Stomach smooth muscle (tissue), 2 donors: ENCODE data around the gene RALGAPA2.

Source experiments
- H3K27ac ChIP-seq: one replicate; pipeline ENCODE4 v1.7.0; 2013; ENCODE audit warnings: mild to moderate bottlenecking, low read length, inconsistent platforms
- H3K27me3 ChIP-seq, 2 donors: one replicate each; pipeline ENCODE4 v1.7.0; 2013; ENCODE audit warnings: low read length in 2 of 2; ENCODE audit not compliant: insufficient read depth in 2 of 2, control insufficient read depth in 1 of 2
- H3K36me3 ChIP-seq, 2 donors: one replicate each; pipeline ENCODE4 v1.7.0; 2013; ENCODE audit warnings: low read length in 2 of 2; ENCODE audit not compliant: control insufficient read depth in 2 of 2, insufficient read depth in 2 of 2
- H3K4me1 ChIP-seq: one replicate; pipeline ENCODE4 v1.7.0; 2013; ENCODE audit warnings: low read length; ENCODE audit not compliant: control insufficient read depth, insufficient read depth
- H3K4me3 ChIP-seq, 2 donors: one replicate each; pipeline ENCODE4 v1.7.0; 2013; ENCODE audit warnings: low read length in 2 of 2
- H3K9ac ChIP-seq, 2 donors: one replicate each; pipeline ENCODE4 v1.7.0; 2013; ENCODE audit warnings: low read length in 2 of 2, mild to moderate bottlenecking in 1 of 2
- H3K9me3 ChIP-seq, 2 donors: one replicate each; pipeline ENCODE4 v1.7.0; 2013; ENCODE audit warnings: low read length in 2 of 2; ENCODE audit not compliant: control insufficient read depth in 2 of 2
- donor health status: healthy.
- donor health status: Pancreatic carcinoma.

RALGAPA2 gene

GRCh38 chr20:20608041-20608440, 104.4 kb downstream of the RALGAPA2 start:
- no peak overlapping the region for H3K9ac ChIP-seq
- H3K9me3 ChIP-seq, result no peaks in the 10 kb centered on the region
- no peaks in the 10 kb centered on the region for H3K27me3 ChIP-seq
- H3K4me1 ChIP-seq, result no peaks in the 10 kb centered on the region
- H3K36me3 ChIP-seq, result no peaks in the 10 kb centered on the region
- H3K27ac ChIP-seq, result no peak overlapping the region
- H3K4me3 ChIP-seq, result no peak overlapping the region

- Histone ChIP-seq H3K9ac (no peak overlapping the region), H3K27ac (no peak overlapping the region), H3K4me3 (no peak overlapping the region), H3K9me3 (no peaks in the 10 kb centered on the region), H3K4me1 (no peaks in the 10 kb centered on the region), H3K27me3 (no peaks in the 10 kb centered on the region), H3K36me3 (no peaks in the 10 kb centered on the region)
Observed at GRCh38 chr20:20606881-20607280, 105.6 kb downstream of the RALGAPA2 start.

GRCh38 chr20:20606050-20606449, 106.4 kb downstream of the RALGAPA2 start:
- H3K4me3 ChIP-seq, result no peak overlapping the region
- no peaks in the 10 kb centered on the region for H3K27me3 ChIP-seq
- H3K36me3 ChIP-seq, result no peaks in the 10 kb centered on the region
- H3K4me1 ChIP-seq, result no peaks in the 10 kb centered on the region
- no peak overlapping the region for H3K9ac ChIP-seq
- no peaks in the 10 kb centered on the region for H3K9me3 ChIP-seq
- no peak overlapping the region for H3K27ac ChIP-seq

- H3K9me3 ChIP-seq, result no peaks in the 10 kb centered on the region
- no peaks in the 10 kb centered on the region for H3K4me1 ChIP-seq
- H3K4me3 ChIP-seq, result no peak overlapping the region
- H3K27me3 ChIP-seq, result no peaks in the 10 kb centered on the region
- H3K36me3 ChIP-seq, result no peaks in the 10 kb centered on the region
- no peak overlapping the region for H3K27ac ChIP-seq
- H3K9ac ChIP-seq, result no peak overlapping the region
Observed at GRCh38 chr20:20604907-20605306, 107.5 kb downstream of the RALGAPA2 start.

GRCh38 chr20:20604357-20604756, 108.1 kb downstream of the RALGAPA2 start:
- Histone ChIP-seq H3K9ac (no peak overlapping the region), H3K27ac (no peak overlapping the region), H3K9me3 (no peaks in the 10 kb centered on the region), H3K4me1 (no peaks in the 10 kb centered on the region), H3K27me3 (no peaks in the 10 kb centered on the region), H3K4me3 (no peak overlapping the region), H3K36me3 (no peaks in the 10 kb centered on the region)

GRCh38 chr20:20603339-20603990, 109.0 kb downstream of the RALGAPA2 start:
- Histone ChIP-seq H3K9ac (no peak overlapping the region), H3K9me3 (no peaks in the 10 kb centered on the region), H3K4me3 (no peak overlapping the region), H3K27ac (no peak overlapping the region), H3K4me1 (no peaks in the 10 kb centered on the region), H3K36me3 (peaks cover 0 to 2% of the 10 kb centered on the region in 2 donors), H3K27me3 (no peaks in the 10 kb centered on the region)

GRCh38 chr20:20597966-20598365, 114.5 kb downstream of the RALGAPA2 start:
- Histone ChIP-seq H3K4me1 (no peaks in the 10 kb centered on the region), H3K9ac (no peak overlapping the region), H3K36me3 (peaks cover 0 to 5% of the 10 kb centered on the region in 2 donors), H3K27ac (no peak overlapping the region), H3K4me3 (no peak overlapping the region), H3K27me3 (no peaks in the 10 kb centered on the region), H3K9me3 (no peaks in the 10 kb centered on the region)

GRCh38 chr20:20594171-20594530, 118.3 kb downstream of the RALGAPA2 start:
- Histone ChIP-seq H3K9me3 (no peaks in the 10 kb centered on the region), H3K4me3 (no peak overlapping the region), H3K27me3 (no peaks in the 10 kb centered on the region), H3K27ac (no peak overlapping the region), H3K4me1 (no peaks in the 10 kb centered on the region), H3K9ac (no peak overlapping the region), H3K36me3 (peaks cover 3 to 5% of the 10 kb centered on the region in 2 donors)

- H3K27ac ChIP-seq, result no peak overlapping the region
- H3K36me3 ChIP-seq, result peaks cover 3 to 5% of the 10 kb centered on the region in 2 donors
- no peaks in the 10 kb centered on the region for H3K9me3 ChIP-seq
- peak overlapping the region in 1 of 2 donors; percentile 43 for H3K9ac ChIP-seq
- no peaks in the 10 kb centered on the region for H3K27me3 ChIP-seq
- H3K4me3 ChIP-seq, result no peak overlapping the region
- no peaks in the 10 kb centered on the region for H3K4me1 ChIP-seq
Observed at GRCh38 chr20:20593447-20594170, 118.8 kb downstream of the RALGAPA2 start.

GRCh38 chr20:20585146-20585545, 127.3 kb downstream of the RALGAPA2 start:
- H3K36me3 ChIP-seq, result peaks cover 16 to 17% of the 10 kb centered on the region in 2 donors
- no peaks in the 10 kb centered on the region for H3K9me3 ChIP-seq
- H3K4me3 ChIP-seq, result no peak overlapping the region
- H3K9ac ChIP-seq, result no peak overlapping the region
- no peak overlapping the region for H3K27ac ChIP-seq
- H3K27me3 ChIP-seq, result no peaks in the 10 kb centered on the region
- H3K4me1 ChIP-seq, result no peaks in the 10 kb centered on the region

- no peaks in the 10 kb centered on the region for H3K4me1 ChIP-seq
- H3K4me3 ChIP-seq, result no peak overlapping the region
- no peak overlapping the region for H3K27ac ChIP-seq
- peaks cover 14 to 17% of the 10 kb centered on the region in 2 donors for H3K36me3 ChIP-seq
- no peaks in the 10 kb centered on the region for H3K27me3 ChIP-seq
- no peaks in the 10 kb centered on the region for H3K9me3 ChIP-seq
- no peak overlapping the region for H3K9ac ChIP-seq
Observed at GRCh38 chr20:20582734-20583133, 129.7 kb downstream of the RALGAPA2 start.
